Measurements from ENCODE around the gene FAM13C.
"Not testable (repeated sequence)": the region's sequence is repeated elsewhere in the genome, so short reads cannot be mapped to it uniquely, and the experiment has no call there.

FAM13C gene

DNA sequence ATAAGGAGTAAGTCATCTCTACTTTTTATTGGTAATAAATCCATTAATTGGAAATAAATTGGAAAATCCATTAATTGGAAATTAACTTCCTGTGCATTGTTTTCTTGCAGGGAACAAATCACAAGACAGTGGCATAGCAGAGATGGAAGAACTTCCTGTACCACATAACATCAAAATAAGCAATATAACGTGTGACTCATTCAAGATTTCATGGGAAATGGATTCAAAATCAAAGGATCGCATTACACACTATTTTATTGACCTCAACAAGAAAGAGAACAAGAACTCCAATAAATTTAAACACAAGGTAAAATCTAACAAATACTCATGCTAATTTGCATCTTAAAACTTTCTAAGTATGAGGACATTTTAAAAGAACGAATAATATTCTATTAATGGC lies 128.2 kb downstream of the FAM13C start:
- DNase-seq (ENCODE audit: low spot score): no peak

DNA sequence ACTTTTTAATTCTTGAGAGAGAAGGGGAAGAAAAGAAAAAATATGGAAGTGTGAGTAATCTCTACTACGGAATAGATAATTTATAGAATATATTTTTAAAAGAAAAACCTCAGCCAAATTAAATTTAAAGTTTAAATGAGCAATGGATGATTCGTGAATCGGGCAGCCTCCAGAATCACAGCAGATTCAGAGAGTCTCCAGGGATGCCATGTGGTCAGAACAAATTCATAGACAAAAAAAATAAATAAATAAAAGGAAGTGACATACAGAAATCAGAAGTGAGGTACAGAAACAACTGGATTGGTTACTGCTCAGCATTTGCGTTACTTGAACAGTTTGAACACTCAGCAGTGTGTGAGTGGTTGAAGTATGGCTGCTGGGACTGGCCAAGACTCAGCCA lies 132.9 kb downstream of the FAM13C start:
- no peak for DNase-seq (ENCODE audit: low spot score)

DNA sequence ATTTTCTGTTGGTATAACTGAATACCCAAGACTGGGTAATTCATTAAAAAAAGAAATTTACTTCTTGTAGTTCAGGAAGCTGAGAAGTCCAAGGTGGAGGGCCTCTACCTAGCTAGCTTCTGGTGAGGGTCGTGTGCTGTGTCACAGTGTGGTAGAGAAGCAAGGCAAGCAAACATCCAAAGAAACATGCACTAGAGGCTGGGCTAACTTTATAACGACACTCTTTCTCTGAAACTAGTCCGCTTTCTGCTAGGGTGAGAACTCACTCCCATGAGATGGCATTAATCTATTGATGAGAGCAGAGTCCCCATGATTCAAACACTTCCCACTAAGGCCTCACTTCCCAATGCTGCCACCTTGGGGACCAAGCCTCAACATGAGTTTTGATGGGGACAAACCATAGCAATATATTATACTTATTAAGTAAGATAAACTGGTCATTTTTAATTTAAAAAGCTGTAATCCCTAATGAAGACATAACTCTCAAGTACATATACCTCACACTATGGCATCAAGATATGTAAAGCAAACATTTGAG lies 135.1 kb downstream of the FAM13C start:
- no peak for DNase-seq (ENCODE audit: low spot score)

DNA sequence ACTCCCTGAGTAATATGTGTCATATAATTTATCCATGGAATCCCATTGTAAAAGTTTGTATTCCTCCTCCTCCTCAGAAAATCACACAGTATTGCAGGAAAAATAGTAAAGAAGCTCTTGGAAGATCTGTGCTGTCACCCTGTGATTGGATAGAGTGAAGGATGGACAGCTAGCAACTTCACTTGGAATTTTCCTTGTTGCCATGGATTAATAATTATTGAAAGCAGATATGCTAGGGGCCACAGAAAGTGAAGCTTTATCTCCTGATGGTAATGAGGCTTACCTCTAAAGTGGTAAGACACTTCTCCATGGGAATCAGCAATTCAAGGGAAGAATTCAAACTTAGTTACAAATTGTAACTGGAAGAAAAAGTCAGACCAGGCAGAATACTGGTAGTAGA lies 137.1 kb downstream of the FAM13C start:
- no peak for DNase-seq (ENCODE audit: low spot score)

DNA sequence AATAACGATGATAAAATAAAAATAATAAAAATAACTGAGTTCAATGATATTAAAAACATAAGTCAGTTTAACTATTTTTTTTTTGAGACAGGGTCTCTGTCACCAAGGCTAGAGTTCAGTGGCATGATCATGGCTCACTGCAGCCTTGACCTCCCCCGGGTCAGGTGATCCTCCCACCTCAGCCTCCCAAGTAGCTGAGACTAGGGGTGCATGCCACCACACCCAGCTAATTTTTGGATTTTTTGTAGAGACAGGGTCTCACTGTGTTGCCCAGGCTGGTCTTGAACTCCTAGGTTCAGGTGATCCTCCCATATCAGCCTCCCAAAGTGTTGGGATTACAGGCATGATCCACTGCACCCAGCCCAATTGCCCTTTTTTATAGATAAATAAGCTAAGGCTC lies 138.8 kb downstream of the FAM13C start:
- DNase-seq (ENCODE audit: low spot score): not testable (repeated sequence)

DNA sequence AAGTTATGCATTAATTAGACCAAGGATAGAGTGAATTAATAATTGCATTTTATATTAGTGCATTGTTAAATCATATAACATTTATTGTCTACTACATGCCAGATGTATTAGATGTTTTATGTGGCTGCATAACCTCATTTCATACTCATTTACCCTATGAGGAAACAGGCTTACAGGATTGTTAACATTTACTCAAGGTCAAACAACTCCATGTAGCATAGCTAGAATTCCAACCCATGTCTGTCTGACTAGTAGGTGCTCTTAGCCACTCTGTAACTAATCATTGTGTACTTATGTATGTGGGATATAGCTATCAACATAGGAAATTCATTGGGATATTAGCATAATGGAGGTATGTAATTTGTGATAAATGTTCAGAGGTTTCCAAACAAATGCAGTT lies 139.6 kb downstream of the FAM13C start:
- no peak for DNase-seq (ENCODE audit: low spot score)

DNA sequence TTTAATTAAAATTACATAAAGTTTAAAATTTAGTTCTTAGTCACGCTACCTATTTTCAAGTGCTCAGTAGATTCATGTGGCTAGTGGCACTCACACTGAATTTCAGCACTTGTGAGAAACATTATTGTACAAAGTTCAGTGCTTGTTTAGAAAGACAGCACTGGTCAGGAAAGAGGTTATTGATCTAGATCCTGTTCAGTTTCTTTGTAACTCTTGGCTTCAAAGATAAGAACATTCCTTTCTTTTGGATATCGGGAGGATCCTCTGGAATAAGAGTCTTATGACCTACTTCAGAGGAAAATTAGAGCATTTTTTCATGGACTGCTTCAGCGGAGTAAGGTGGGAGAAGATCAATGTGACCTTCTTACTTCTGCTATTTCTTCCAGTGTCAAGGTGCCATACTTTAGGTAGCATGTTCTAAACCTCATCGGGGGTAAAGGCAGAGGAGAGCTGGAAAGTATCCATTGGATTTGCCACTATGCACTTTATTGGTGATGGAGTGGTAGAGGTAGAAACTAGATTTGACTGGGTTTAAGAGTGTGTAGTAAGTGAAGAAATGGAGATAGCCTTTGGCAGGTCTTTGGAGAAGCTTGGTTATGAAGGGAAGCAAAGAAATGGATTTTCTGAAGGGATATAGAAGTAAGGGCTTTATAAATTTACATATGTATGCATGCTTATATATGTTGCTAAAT lies 146.0 kb downstream of the FAM13C start:
- DNase-seq (ENCODE audit: low spot score): no peak

DNA sequence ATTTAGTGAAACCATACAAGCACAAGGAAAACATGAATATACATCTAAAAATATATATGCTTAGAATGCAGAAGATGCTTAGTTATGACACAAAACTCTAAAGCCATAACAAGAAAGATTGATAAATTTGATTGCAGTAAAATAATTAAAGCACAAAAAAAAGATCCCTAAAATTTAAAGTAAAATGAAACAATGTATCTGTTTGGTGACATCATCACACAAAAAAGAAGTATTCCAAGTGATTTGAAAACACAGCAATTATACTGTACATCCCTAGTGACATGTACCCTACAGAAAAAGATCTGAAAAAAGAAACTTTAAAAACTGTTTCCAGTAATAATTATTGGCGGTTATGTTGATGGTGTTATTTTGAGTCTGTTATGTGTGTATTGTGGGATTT lies 148.2 kb downstream of the FAM13C start:
- DNase-seq (ENCODE audit: low spot score): no peak

DNA sequence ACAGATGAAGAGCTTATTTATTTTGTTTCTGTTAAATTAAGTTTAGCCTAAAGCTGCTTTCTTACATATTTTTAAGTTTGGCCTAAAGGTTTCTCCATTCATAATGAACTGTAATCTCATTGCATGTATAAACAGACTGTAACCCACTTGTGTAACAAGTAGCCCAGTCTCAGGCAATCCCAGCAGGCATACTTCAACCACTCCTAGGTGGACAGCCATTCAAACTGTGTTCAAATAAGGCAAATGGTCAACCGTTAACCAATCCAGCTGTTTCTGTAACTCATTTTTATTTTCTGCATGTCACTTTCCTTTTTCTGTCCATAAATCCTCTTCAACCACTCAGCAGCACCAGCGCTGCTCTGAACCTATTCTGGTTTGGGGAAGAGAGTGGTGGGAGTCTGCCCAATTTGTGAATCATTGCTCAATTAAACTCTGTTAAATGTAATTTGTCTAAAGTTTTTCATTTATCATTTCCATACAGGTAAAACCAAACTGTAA lies 150.0 kb downstream of the FAM13C start:
- DNase-seq (ENCODE audit: low spot score): no peak

DNA sequence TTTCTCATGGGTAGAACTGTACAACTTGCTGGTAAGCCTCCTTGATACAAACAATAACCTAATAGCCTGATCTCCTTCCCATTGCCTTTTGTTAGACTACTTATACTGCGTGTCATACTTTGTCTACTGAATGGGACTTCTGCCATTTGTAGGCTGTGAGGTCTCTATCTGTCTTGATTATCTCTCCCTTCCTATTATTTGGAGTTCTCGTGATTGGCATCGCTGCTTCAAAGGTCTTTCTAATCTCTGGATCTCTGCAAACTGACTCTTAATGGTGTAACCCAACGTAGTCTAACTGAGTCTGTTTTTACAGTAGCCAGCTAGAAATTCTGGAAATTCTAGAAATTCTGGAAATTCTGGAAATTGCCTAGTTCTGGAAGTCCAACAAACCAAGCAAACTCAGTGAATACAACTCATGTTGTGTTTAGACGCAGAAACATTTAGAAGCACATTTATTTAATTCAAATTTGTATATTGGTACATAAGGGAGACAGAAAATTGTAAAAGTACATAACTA lies 156.1 kb downstream of the FAM13C start:
- DNase-seq (ENCODE audit: low spot score): no peak

Measured in hepatic stellate cell (primary cell).